ENCODE measurements around the gene SLC10A3.

DNA sequence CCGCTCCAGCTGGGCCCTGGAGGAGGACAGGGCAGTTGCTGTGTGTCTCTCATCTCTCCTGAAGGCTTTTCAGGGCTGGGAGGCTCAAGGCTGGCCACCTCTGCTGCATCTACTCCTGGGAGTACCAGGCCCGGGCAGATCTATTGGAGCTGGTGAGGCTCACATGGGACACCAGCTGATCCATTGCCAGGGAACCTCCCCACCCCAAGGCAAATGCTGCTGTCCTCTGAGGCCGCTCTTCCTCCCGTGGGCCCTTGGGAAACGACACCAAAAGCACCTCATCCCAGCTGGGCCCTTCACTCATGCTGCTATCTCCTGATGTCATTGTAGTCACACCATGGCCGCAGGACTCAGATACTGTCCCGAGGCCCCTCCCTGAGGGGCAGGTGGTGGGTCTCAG, 7.6 kb downstream of the SLC10A3 start:
- TF ChIP-seq, protein P1, sequence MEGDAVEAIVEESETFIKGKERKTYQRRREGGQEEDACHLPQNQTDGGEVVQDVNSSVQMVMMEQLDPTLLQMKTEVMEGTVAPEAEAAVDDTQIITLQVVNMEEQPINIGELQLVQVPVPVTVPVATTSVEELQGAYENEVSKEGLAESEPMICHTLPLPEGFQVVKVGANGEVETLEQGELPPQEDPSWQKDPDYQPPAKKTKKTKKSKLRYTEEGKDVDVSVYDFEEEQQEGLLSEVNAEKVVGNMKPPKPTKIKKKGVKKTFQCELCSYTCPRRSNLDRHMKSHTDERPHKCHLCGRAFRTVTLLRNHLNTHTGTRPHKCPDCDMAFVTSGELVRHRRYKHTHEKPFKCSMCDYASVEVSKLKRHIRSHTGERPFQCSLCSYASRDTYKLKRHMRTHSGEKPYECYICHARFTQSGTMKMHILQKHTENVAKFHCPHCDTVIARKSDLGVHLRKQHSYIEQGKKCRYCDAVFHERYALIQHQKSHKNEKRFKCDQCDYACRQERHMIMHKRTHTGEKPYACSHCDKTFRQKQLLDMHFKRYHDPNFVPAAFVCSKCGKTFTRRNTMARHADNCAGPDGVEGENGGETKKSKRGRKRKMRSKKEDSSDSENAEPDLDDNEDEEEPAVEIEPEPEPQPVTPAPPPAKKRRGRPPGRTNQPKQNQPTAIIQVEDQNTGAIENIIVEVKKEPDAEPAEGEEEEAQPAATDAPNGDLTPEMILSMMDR (IDR thresholded peaks at IDR 0.05) = no peak
- TF ChIP-seq, protein P2, sequence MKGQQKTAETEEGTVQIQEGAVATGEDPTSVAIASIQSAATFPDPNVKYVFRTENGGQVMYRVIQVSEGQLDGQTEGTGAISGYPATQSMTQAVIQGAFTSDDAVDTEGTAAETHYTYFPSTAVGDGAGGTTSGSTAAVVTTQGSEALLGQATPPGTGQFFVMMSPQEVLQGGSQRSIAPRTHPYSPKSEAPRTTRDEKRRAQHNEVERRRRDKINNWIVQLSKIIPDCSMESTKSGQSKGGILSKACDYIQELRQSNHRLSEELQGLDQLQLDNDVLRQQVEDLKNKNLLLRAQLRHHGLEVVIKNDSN (IDR thresholded peaks at IDR 0.05; ENCODE audit: borderline replicate concordance, low read depth) = no peak
- TF ChIP-seq, protein P3, sequence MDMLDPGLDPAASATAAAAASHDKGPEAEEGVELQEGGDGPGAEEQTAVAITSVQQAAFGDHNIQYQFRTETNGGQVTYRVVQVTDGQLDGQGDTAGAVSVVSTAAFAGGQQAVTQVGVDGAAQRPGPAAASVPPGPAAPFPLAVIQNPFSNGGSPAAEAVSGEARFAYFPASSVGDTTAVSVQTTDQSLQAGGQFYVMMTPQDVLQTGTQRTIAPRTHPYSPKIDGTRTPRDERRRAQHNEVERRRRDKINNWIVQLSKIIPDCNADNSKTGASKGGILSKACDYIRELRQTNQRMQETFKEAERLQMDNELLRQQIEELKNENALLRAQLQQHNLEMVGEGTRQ (IDR thresholded peaks at IDR 0.05; ENCODE audit: borderline replicate concordance, low read depth, low read length) = no peak
- no peak for TF ChIP-seq RFX5 (IDR thresholded peaks at IDR 0.05; ENCODE audit: low read length)
- no peak for TF ChIP-seq EZH2phosphoT487 (IDR thresholded peaks at IDR 0.05; ENCODE audit: borderline replicate concordance, low read depth)
- no peak for TF ChIP-seq EP300 (IDR thresholded peaks at IDR 0.05; ENCODE audit: borderline replicate concordance in 1 of 2, low read depth in 1 of 2, low read length in 1 of 2)
- no peak for TF ChIP-seq JUND (IDR thresholded peaks at IDR 0.05)
- TF ChIP-seq RAD21 (IDR thresholded peaks at IDR 0.05; ENCODE audit: low read length) = no peak
- no peak for TF ChIP-seq MEF2A (IDR thresholded peaks at IDR 0.05; ENCODE audit: borderline replicate concordance, low read depth)
- TF ChIP-seq, protein P4, sequence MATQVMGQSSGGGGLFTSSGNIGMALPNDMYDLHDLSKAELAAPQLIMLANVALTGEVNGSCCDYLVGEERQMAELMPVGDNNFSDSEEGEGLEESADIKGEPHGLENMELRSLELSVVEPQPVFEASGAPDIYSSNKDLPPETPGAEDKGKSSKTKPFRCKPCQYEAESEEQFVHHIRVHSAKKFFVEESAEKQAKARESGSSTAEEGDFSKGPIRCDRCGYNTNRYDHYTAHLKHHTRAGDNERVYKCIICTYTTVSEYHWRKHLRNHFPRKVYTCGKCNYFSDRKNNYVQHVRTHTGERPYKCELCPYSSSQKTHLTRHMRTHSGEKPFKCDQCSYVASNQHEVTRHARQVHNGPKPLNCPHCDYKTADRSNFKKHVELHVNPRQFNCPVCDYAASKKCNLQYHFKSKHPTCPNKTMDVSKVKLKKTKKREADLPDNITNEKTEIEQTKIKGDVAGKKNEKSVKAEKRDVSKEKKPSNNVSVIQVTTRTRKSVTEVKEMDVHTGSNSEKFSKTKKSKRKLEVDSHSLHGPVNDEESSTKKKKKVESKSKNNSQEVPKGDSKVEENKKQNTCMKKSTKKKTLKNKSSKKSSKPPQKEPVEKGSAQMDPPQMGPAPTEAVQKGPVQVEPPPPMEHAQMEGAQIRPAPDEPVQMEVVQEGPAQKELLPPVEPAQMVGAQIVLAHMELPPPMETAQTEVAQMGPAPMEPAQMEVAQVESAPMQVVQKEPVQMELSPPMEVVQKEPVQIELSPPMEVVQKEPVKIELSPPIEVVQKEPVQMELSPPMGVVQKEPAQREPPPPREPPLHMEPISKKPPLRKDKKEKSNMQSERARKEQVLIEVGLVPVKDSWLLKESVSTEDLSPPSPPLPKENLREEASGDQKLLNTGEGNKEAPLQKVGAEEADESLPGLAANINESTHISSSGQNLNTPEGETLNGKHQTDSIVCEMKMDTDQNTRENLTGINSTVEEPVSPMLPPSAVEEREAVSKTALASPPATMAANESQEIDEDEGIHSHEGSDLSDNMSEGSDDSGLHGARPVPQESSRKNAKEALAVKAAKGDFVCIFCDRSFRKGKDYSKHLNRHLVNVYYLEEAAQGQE (IDR thresholded peaks at IDR 0.05; ENCODE audit: low read depth, low read length) = no peak
